CD4-positive, alpha-beta T cell treated with Interleukin-15 for 1 hour (primary cell): Measurements from ENCODE around the gene MAGEB3.
"Not testable (repeated sequence)": the region's sequence is repeated elsewhere in the genome, so short reads cannot be mapped to it uniquely, and the experiment has no call there.

Source experiments
- DNase-seq: peaks from one replicate; pipeline ENCODE4 v3.0.0-alpha.2; 2020

Gene MAGEB3

DNA sequence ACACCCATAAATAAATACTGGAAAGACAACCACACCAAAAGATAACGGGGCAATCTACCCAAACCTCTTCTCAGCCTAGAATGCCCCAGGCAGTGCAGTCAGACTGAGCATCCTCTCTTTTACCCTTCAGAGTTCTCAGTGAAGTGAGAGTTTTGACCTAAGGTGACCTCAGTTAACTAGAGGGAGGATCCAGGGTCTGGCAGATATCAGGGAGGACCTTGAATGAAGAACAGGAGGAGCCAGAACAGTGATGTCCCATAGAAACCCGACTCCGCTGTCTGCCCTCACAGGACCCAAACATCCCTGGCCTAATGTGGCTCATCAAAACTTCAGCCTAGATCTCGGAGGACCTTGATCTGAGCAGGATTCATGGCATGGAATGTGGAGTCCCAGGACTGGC, at the start of gene MAGEB3:
MAGEB3 (plus strand) TSS at position 263 of the 400 bp plus-strand sequence. CDS start 5,268 bp downstream, outside the sequence.
- DNase-seq, result no peak

- no peak for DNase-seq
Observed at GRCh38 chrX:30181353-30181752, 49.1 kb upstream of the MAGEB3 start.

- no peak for DNase-seq
Observed at GRCh38 chrX:30183554-30183953, 46.9 kb upstream of the MAGEB3 start.

DNA sequence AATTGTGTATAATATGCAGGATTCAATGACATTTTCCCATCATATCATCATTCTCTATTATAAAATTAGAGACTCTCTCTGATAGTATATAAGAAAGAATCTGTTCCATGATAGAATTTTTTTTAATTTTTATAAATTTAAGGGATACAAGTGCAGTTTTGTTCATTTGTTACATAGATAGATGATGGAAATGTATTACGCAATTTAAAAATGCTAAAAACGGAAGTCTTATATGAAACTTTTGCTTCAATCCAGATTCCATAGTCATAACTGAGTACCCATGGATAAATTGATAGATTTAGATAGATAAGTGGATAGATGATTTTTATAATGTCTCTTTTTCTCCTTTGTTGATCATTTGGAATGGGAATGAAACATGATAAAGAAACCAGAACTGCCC, 40.0 kb upstream of the MAGEB3 start:
- no peak for DNase-seq

- not testable (repeated sequence) for DNase-seq
Observed at GRCh38 chrX:30193910-30194309, 36.5 kb upstream of the MAGEB3 start.

GRCh38 chrX:30196322-30196721, 34.1 kb upstream of the MAGEB3 start:
- DNase-seq, result no peak

GRCh38 chrX:30212172-30212571, 18.3 kb upstream of the MAGEB3 start:
- DNase-seq, result no peak

DNA sequence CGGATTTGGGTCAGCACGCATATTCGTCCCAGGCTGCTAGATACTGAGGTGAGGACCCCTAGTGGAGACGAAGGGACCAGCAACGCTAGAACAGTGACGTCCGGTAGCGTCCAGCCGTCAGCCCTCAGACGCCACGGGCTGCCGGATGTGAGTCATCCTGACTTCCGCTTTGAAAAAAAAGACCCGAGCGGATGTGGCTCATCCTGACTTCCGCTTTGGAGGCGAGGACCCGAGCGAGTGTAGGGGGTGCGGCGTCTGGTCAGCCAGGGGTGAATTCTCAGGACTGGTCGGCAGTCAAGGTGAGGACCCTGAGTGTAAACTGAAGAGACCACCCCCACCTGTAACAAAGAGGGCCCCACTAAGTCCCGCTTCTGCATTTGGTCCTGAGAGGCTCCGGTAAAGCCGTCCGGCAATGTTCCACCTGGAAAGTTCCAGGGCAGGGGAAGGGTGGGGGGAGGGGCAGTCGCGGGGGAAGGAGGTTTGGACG, 15.1 kb upstream of the MAGEB3 start, which contains the start of gene MAGEB2:
MAGEB2 (plus strand) TSS at position 207 of the 487 bp plus-strand sequence. CDS start 3,018 bp downstream, outside the sequence.
- no peak for DNase-seq

DNA sequence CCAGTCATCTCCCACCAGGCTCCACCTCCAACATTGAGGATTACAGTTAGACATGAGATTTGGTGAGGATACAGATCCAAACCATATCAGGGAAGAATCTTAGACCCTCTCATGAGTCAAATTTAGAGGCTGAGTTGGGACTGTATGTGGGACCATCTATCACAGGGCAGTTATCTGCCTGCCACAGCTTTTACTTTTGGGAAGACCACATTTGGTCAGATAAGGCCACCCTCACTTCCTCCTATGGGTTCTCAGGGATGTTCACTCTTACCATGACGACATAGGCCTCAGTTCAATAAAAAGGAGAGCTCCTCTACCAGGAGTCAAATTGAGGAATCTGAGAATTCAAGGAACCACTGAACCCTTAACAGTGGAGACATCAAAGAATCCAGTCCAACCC, 13.0 kb upstream of the MAGEB3 start:
- no peak for DNase-seq

- DNase-seq, result no peak
Observed at GRCh38 chrX:30219372-30219771, 11.1 kb upstream of the MAGEB3 start.

GRCh38 chrX:30220661-30221060, 9.8 kb upstream of the MAGEB3 start:
- DNase-seq, result no peak

GRCh38 chrX:30224536-30224935, 5.9 kb upstream of the MAGEB3 start:
- DNase-seq, result no peak

DNA sequence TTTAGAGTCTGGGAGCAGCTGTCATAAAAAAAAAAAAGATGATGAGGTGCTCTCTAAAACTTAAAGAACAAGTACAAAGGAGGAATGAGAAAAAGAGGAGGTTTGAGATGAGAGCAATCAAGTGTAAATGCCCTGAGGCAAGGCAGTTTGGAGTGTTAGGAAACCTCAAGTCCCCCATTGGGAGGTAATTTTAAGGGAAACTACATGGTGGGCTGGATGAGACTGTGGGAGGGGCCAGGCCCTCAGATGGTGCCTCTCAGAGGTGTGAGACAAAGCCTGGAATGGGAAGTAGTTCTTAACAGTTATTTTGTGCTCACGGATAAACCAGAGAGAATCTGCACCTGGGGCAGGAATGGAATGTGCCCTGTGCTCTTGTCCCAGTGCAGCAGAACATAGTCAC, 1.9 kb upstream of the MAGEB3 start:
- DNase-seq, result no peak

DNA sequence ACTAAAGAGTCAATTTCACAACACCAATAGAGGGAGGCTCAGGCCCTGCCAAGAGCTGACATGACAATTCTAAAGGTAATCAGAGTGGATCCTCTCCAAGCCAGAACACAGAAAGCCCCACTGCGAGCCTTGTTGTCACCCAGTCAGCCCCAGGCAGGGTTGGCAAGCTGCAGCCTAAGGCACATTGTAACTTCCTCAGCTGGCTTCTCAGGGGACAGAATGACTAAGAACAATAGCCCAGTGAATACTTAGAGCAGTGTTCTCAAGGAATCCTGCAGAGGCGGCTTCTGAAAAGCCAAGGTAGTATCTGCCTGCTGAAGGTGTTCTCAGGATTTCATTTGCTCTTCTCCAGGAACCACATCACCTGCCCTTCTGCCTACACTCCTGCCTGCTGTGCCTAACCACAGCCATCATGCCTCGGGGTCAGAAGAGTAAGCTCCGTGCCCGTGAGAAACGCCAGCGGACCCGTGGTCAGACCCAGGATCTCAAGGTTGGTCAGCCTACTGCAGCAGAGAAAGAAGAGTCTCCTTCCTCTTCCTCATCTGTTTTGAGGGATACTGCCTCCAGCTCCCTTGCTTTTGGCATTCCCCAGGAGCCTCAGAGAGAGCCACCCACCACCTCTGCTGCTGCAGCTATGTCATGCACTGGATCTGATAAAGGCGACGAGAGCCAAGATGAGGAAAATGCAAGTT, 11.4 kb downstream of the MAGEB3 start, which contains the start of gene MAGEB4:
MAGEB4 (plus strand) TSS at position 277 of the 692 bp plus-strand sequence; CDS start at position 413, 136 bp downstream.
- DNase-seq, result no peak

DNA sequence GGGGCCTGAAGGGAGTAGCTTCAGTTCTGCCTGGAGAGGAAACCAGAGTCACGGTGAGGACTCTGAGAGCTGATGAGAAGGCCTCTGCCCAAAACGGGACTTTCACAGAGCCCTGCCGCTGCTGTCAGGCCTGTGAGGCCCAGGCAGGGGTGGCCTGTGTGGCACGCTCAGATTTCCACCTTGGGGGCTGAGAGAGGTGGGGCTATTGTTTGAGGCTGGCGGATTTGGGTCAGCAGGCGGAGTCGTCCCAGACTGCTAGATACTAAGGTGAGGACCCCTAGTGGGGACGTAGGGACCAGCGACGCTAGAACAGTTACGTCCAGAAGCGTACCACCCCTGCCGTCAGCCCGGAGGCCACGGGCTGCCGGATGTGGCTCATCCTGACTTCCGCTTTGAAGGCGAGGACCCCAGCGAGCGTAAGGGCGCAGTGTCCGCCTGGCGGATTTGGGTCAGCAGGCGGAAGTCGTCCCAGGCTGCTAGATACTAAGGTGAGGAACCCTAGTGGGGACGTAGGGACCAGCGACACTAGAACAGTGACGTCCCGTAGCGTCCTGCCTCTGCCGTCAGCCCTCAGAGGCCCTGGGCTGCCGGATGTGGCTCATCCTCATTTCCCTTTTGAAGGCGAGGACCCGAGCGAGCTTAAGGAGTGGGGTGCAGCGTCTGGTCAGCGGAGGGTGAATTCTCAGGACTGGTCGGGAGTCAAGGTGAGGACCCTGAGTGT, 16.5 kb downstream of the MAGEB3 start, which contains the start of gene MAGEB1:
MAGEB1 (plus strand) TSS at position 378 of the 721 bp plus-strand sequence. CDS start 3,348 bp downstream, outside the sequence.
- DNase-seq, result no peak

DNA sequence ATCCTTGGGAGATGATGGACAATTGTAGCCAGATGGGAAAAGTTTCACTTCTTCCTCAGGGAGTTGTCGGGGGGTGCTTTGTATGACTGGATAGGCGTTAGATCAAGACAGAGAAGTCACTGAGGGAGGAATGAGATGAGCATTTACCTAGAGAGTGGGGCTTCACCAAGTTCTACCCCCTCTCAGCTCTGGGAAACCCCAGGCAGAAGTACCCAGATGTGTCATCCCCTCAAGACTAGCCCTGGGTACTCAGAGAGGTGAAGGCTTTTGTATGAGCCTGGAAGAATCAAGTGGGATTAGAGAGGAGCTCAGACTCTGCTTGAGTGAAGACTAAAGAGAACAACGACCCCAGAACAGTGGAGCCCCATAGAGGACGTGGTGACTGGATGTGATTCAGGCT, 18.4 kb downstream of the MAGEB3 start:
- DNase-seq, result no peak

DNA sequence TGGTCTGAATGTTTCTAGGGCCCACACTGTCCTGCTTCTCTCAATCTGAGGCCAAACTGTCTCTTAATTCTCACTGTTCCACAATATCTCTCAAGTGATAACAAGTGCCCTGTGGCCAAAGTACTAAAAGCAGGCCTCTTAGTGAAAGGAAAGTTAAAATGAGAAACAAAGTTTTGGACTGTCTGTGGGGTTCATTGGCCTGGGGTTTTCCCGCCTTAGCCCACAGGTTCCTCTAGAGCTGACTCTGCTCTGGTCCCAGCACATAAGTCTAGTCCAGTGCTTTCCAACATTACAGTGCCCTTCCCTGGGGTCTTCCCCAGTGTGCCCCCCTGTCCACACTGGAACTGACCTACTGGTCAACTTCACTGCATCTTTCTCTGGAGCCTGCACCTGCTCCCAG, 22.8 kb downstream of the MAGEB3 start:
- DNase-seq, result no peak

DNA sequence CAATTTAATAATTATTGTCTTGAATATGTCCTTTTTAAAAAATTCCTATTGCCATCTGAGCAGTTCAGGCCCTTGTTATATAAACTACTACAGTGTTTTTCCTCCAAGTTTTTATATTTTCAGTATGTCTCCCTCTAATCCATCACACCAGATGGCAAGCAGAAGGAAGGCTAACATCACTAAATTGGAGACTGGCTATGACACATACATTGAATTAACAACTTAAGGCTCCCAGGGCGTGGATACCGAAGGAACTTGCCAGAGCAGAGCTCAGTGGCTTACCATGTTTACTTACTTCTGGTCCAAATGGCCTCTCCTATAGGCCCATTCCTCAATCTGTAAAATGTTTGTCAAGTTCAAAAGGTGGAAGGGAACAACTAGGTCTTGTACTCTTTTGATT, 29.5 kb downstream of the MAGEB3 start:
- no peak for DNase-seq

DNA sequence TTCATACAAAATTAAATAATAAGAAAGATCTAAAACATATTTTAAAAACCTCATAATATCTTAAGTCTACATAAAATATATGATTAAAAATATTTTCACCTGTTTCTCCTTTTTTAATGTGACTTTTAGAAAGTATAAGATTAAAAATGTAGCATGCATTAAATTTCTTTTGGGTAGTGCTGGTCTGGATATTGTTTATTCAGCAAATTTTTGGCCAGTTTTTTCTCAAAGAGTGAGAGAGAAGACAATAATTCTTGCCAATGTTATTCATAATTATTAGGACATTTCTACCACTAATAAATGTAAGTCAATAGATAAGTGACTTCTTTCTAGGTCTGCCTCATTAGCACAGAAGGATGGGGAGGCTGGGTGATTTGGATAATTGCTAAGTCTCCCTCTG, 30.6 kb downstream of the MAGEB3 start:
- no peak for DNase-seq

DNA sequence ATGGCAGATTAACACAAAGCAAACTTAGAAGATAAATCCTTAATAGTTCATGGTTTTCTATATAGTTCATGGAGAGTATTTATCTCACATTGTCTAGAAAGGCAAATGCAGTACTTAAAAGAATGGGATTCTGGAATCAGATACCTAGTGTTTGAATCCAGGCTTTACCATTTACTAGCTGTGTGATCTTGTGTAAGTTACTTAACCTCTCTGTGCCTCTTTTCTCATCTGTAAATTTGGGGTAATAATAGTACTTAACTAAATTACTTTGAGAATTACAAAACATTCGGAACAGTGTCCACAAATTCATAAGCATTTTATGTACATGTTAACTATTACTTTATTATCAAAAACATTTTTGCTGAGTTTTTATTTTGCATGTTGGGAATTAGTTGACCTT, 32.3 kb downstream of the MAGEB3 start:
- no peak for DNase-seq

DNA sequence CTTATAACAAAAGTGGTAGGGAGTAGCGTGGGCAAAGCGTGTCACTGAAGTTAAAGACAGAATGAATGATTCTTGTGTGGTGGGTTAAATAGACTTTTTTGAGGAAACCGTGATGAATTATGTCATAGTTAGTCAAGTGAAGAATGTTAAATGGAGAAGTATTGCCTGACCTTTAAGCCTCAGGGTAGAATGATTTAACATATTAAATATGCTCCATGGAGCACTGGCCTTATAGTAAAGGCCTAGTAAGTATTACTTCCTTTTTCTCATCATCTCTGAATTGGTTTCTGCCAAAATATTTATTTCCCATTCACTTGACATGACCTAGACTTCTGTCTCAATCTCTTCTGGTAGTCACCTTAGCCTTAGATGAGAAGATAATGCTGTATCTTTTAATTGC, 40.2 kb downstream of the MAGEB3 start:
- no peak for DNase-seq

DNA sequence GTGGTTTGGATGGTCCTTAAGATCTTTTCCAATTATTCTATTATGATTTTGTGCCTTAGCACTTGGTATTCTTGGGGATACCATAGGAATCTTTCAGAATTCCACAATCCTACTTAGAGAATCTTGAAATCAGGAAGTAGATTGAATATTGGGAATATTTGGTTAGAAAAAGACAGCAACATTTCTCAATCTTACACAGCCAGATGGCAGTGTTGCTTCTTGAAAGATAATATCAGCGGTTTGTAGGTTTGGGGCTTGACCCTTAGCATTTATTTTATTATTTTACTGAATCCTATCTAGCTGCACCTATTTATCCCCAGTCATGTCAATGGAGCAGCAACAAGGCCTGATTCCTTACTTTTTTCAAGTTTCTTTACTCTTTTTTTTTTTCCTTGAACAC, 45.0 kb downstream of the MAGEB3 start:
- DNase-seq, result no peak

- DNase-seq, result no peak
Observed at GRCh38 chrX:30278365-30278764, 47.9 kb downstream of the MAGEB3 start.

DNA sequence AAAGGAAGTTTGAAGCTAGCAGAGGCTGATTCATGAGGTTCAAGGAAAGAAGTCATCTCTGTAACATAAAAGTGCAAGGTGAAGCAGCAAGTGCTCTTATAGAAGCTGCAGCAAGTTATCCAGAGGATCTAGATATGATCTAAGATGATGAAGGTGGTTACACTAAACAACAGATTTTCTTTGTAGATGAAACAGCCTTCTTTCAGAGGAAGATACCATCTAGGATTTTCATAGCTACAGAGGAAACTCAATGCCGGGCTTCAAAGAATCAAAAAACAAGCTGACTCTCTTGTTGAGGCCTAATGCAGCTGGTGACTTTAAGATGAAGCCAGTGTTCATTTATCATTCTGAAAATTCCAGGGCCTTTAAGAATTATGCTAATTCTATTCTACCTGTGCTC, 50.0 kb downstream of the MAGEB3 start:
- DNase-seq, result no peak
